ENCODE results near the gene CPLX3.

Gene CPLX3

DNA sequence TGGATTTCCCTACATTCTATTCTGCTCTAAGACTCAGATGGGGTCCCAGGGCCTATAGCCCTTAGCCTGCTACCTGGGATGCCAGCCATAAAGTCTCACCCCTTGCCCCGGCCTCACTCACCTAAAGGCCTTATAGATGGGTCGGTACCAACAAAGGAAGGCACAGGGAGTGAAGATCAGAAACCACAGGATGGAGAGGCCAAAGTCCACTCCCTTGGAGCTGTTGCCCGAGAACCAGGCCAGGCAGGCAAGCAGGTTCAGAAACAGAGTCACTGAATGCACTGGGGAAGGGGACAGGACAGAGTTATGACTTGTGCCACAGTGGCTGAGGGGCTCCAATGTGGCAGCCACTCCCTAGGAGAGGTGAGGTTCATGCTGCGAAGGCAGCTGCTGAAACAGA, 24.0 kb downstream of the CPLX3 start:
- no peak for DNase-seq

- no peak for DNase-seq
These were observed 25.5 kb downstream of the CPLX3 start for GRCh38 chr15:74851960-74852359.

DNA sequence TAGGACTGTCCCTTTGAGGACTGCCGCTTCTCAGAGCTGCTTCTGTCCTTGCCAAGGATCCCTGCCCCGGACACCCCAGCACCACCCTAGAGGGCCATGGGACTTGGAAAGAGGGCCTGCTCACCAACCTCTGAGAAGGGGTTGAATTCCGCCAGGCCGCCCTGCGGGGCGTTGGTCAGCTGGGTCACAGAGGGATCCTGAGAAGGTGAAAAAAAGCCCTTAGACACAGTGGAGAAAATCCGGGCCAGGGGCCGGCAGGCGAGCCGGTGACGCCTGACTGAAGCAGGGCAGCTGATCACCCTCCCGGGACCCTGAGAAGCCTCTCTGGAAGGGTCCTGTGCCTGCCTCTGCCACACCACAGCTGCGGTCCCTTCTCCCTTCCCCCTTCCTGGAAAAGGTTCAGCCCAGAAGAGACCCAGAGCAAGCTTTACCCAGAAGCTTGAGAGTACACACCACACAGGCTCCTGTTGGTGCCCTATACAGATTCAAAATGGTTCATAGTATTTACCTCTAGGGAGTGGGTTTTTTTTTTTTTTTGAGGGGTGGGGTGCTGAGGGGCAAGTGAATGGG, 28.1 kb downstream of the CPLX3 start:
- no peak for DNase-seq

- no peak for DNase-seq
These were observed 29.4 kb downstream of the CPLX3 start for GRCh38 chr15:74855857-74856256.

DNA sequence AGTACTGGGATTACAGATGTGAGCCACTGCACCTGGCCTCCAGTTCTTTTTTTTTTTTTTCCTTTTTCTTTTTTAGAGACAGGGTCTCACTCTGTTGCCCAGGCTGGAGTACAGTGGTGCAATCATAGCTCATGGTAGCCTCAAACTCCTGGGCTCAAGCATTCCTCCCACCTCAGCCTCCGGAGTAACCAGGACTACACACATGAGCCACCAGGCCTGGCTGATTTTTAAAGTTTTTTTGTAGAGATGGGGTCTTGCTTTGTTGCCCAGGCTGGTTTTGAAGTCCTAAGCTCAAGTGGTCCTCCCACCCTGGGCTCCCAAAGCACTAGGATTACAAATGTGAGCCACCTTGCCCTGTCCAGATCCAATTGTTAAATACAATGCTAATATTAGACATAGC, 30.1 kb downstream of the CPLX3 start:
- no peak for DNase-seq

GRCh38 chr15:74857082-74857655, 30.7 kb downstream of the CPLX3 start:
- no peak for DNase-seq

DNA sequence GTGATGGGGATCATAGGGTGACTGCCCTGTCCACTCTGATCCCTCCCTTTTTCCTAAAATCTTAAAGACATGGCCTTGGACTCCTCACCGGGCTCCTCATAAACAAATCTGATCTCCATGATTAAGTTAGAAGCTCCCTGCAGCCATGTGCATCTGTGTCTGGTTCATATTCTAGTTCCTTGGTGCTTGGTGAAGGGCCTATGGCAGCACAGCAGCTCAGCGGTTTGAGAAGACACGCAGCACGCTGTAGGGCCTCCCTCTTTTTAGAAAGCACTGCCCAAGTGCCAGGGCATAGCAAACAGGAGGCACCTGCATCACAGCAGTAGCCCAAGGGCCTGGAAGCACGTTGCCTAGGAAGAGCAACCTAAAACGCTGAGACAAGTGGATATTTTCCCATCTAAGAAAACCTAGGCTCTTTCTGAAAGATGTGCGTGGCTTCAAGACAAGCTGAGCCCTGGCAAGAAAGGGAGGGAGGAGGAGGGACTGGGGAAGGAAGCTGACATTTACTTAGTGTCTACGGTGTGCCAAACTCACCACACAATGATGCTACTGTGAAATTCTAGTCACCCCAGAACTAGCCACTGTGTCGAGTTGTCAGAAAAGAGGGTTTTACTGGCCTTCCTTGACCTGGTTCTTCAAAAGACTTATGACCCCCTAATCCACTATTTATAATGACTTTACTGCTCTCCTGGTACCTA, 31.4 kb downstream of the CPLX3 start:
- no peak for DNase-seq

- no peak for DNase-seq
These were observed 31.9 kb downstream of the CPLX3 start for GRCh38 chr15:74858369-74858740.

GRCh38 chr15:74863239-74864056, 37.0 kb downstream of the CPLX3 start:
- DNase-seq, result no peak

- DNase-seq, result no peak
These were observed 37.9 kb downstream of the CPLX3 start for GRCh38 chr15:74864296-74864695.

- no peak for DNase-seq
These were observed 38.9 kb downstream of the CPLX3 start for GRCh38 chr15:74865316-74865715.

DNA sequence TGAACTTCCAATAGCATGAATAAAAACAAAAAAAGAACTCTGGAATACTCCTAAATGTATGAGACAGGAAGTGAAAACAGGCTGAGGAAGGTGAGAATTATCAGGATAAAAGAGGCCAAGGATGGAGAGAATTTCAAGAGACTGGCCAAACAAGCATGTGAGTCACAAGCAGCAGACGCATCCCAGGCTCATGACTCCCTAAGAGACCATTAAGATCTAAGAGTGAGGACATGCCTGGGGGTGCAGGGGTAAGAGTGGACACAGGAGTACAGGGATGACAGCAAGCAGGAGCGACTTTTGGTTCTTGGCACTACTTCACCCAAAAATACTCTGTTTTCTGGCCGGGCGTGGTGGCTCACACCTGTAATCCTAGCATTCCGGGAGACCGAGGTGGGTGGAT, 39.7 kb downstream of the CPLX3 start:
- DNase-seq, result no peak

- no peak for DNase-seq
These were observed 41.1 kb downstream of the CPLX3 start for GRCh38 chr15:74867466-74868038.

GRCh38 chr15:74868059-74868458, 41.6 kb downstream of the CPLX3 start:
- DNase-seq, result no peak

DNA sequence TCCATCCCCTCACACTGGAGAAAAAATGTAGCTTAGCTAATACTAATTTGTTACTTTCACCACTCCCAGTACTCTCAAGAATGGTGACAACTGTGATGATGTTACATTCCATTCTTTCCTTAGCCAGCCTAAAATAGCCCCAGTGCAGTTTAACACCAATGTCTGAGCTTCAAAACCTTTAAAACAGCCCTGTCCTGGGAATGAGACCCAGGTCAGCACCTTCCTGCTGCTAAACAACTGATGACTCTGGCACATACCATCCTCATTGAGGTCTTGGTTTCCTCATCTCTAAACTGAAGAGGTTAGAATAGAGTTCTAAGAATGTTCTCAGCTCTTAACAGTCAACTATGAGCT, 42.9 kb downstream of the CPLX3 start:
- DNase-seq, result no peak

GRCh38 chr15:74869726-74870407, 43.4 kb downstream of the CPLX3 start:
- no peak for DNase-seq

- no peak for DNase-seq
These were observed 44.2 kb downstream of the CPLX3 start for GRCh38 chr15:74870436-74871215.

DNA sequence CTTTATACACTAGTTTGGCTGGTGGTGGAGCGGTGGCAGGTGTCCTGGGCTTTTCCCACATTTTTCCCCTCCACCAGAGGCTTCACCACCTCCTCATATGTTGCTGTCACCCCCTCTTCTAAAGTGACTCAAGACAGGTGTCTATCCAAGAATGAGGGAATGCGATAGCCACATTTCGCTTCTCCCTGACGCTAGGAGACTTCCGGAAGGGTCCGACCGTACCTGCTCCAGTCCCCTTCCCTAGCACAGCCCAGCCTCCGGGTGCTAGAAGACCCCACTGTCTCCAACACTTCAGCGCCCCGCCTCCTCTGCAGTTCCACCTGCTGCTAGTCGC, 46.2 kb downstream of the CPLX3 start:
- DNase-seq, result no peak

DNA sequence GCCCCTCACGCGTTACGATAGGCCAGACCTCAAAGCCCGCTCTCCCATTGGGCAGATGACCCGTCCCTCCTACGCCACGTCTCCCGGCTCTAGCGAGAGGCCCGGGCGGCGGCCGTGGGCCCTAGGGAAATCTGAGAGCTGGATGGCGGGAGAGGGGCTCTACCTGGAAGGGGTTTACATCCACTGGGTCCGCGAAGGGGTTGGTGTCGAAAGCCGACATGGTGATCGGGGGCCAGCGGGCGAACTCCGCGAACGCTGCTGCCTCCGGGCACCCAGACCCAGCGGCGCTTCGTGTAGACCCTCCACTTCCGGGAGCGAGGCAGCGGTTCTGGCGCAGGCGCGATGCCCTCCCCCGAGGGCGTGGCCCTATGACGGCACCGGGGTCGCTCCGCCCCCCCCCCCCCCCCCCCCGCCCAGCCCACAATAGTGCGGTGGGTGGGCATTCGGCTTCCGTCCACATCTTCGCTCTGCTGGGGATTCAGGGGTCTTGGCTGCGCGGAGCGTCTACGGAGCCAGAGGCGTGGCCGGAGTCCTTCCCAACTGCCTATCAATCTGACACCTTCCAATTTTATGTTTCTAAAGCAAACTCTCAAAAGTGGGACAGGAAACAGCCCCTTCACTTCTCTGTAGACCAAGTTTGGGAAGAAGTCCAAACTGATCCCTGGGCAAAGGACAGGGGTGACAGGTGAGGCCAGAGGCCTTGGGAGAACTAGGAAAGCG, 46.8 kb downstream of the CPLX3 start, which contains the start of gene SCAMP2:
SCAMP2 (minus strand) TSS at position 330 of the 720 bp plus-strand sequence; CDS start at position 220, 110 bp downstream.
- peak; percentile 71 for DNase-seq

DNA sequence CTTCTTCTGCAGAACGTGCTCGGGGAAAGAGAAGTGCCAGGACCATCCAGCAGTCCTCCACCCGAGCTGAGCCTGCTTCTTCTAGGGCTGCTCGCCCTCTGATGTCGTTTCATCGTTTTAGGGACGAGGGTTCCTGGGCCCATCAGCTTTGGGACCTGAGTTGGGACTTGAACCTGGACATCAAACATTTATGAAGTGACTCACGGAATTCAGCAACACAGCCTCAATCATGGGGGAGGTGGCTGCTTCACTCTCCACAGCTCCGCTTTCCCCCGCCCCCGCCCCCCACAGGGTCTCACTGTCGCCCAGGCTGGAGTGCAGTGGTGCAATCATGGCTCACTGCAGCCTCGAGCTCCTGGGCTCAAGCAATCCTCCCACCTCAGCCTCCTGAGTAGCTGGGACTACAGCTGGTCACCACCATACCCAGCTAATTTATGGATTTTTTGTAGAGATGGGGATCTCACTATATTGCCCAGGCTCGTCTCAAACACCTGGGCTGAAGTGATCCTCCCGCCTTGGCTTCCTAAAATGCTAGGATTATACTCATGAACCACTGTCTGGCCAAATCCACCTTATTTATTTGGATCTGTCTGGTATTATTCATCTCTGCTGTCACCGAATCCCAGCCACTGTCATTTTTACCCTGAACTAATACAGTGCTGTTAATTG, 47.5 kb downstream of the CPLX3 start:
- no peak for DNase-seq

DNA sequence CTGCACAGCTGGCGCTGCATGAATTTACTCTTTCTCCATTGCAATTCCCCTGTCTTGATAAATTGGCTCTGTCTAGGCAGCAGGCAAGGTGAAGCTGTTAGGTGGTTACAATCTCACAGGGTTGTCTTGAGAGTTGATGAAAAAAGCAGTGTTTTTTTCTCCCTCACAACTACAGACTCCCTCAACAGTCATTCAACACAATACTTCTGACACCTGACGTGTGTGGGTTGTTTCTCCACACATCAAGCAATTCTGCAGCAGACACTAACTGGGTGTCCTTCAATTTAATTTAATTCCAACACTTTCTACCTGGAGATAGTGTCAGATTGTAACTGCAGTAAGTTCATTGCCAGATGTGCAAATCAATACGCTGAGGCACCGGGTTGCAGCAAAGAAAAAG, 51.8 kb downstream of the CPLX3 start:
- DNase-seq, result no peak
